Ishikawa (cell line): Measurements from ENCODE around the gene PARN.
A peak's percentile ranks its signal among the peaks of the same experiment; 100 is the strongest.

ENCODE experiments used
- CEBPB ChIP-seq: IDR thresholded peaks from 2 replicates; pipeline ENCODE4 v1.6.1; 2012
- CREB1 ChIP-seq: IDR thresholded peaks from 2 replicates; pipeline ENCODE4 v1.6.1; 2012; ENCODE audit warnings: low read depth
- EGR1 ChIP-seq: IDR thresholded peaks from 2 replicates; pipeline ENCODE4 v1.6.1; 2012
- EP300 ChIP-seq: IDR thresholded peaks from 2 replicates; pipeline ENCODE4 v1.6.1; 2012; ENCODE audit warnings: borderline replicate concordance
- FOXM1 ChIP-seq: IDR thresholded peaks from 2 replicates; pipeline ENCODE4 v1.6.1; 2012; ENCODE audit warnings: low read depth, borderline replicate concordance
- MAX ChIP-seq: IDR thresholded peaks from 2 replicates; pipeline ENCODE4 v1.6.1; 2012
- NFIC ChIP-seq: IDR thresholded peaks from 2 replicates; pipeline ENCODE4 v1.6.1; 2012
- RAD21 ChIP-seq: IDR thresholded peaks from 2 replicates; pipeline ENCODE4 v1.6.1; 2012; ENCODE audit warnings: low read depth
- REST ChIP-seq: IDR thresholded peaks from 2 replicates; pipeline ENCODE4 v1.6.1; 2012; ENCODE audit warnings: low read depth, mild to moderate bottlenecking
- TAF1 ChIP-seq: IDR thresholded peaks from 2 replicates; pipeline ENCODE4 v1.6.1; 2012; ENCODE audit warnings: low read depth, mild to moderate bottlenecking
- TCF12 ChIP-seq: IDR thresholded peaks from 2 replicates; pipeline ENCODE4 v1.6.1; 2012; ENCODE audit warnings: low read depth
- TEAD4 ChIP-seq: IDR thresholded peaks from 2 replicates; pipeline ENCODE4 v1.6.1; 2012
- USF1 ChIP-seq: IDR thresholded peaks from 2 replicates; pipeline ENCODE4 v1.6.1; 2012
- YY1 ChIP-seq: IDR thresholded peaks from 2 replicates; pipeline ENCODE4 v1.6.1; 2012; ENCODE audit warnings: low read depth
- ZBTB7A ChIP-seq: IDR thresholded peaks from 2 replicates; pipeline ENCODE4 v1.6.1; 2012; ENCODE audit warnings: low read depth

Gene PARN

GRCh38 chr16:14672403-14672971, 42.4 kb upstream of the PARN start:
- TF ChIP-seq USF1, result peak; percentile 92
- TF ChIP-seq EGR1, result no peak
- no peak for TF ChIP-seq TEAD4
- no peak for TF ChIP-seq YY1
- TF ChIP-seq RAD21, result no peak
- no peak for TF ChIP-seq TCF12
- TF ChIP-seq NFIC, result no peak
- TF ChIP-seq REST, result no peak
- TF ChIP-seq TAF1, result no peak
- no peak for TF ChIP-seq EP300
- 0 out of 2 replicates have a peak, but pooled peaks have one; percentile 6 for TF ChIP-seq MAX

- TF ChIP-seq MAX (no peak), NFIC (no peak), TCF12 (no peak), EGR1 (no peak), EP300 (no peak), CEBPB (no peak), TAF1 (no peak), ZBTB7A (no peak), USF1 (no peak), TEAD4 (no peak), YY1 (no peak)
Measured at GRCh38 chr16:14669776-14670175, 39.7 kb upstream of the PARN start.

GRCh38 chr16:14668556-14669223, 38.6 kb upstream of the PARN start:
- no peak for TF ChIP-seq TAF1
- no peak for TF ChIP-seq CEBPB
- no peak for TF ChIP-seq YY1

- no peak for TF ChIP-seq RAD21
- no peak for TF ChIP-seq USF1
- no peak for TF ChIP-seq TEAD4
- no peak for TF ChIP-seq EGR1
- no peak for TF ChIP-seq CEBPB
- TF ChIP-seq YY1, result no peak
- TF ChIP-seq ZBTB7A, result no peak
- TF ChIP-seq REST, result no peak
- no peak for TF ChIP-seq CREB1
- TF ChIP-seq FOXM1, result no peak
- TF ChIP-seq NFIC, result no peak
- no peak for TF ChIP-seq TCF12
- TF ChIP-seq EP300, result no peak
- no peak for TF ChIP-seq TAF1
- no peak for TF ChIP-seq MAX
Measured at GRCh38 chr16:14667347-14668266, 37.5 kb upstream of the PARN start.

GRCh38 chr16:14658063-14658462, 28.0 kb upstream of the PARN start:
- no peak for TF ChIP-seq EP300
- TF ChIP-seq EGR1, result no peak
- TF ChIP-seq USF1, result no peak
- TF ChIP-seq CREB1, result no peak
- TF ChIP-seq MAX, result no peak
- TF ChIP-seq YY1, result no peak
- TF ChIP-seq NFIC, result no peak
- no peak for TF ChIP-seq CEBPB
- no peak for TF ChIP-seq TAF1
